ENCODE results near the gene SHC2. TPM values are rescaled to one million over a fixed set of nuclear protein-coding genes. Genes with fewer than 3 reads are reported as not detected.

Gene SHC2
- total and polyA plus RNA-seq, 8 donors, result 13.8 to 169 (median 36.6) TPM

- TF ChIP-seq CTCF (IDR thresholded peaks at IDR 0.05) (no peak), POLR2A (IDR thresholded peaks at IDR 0.05) (no peak), POLR2AphosphoS5 (IDR thresholded peaks at IDR 0.05) (no peak), EP300 (IDR thresholded peaks at IDR 0.05) (no peak)
- Histone ChIP-seq H3K4me3 (no peak overlapping the region), H3K27ac (no peak overlapping the region), H3K27me3 (peaks cover 0 to 80% (median 12%) of the 10 kb centered on the region in 3 donors), H3K36me3 (no peaks in the 10 kb centered on the region), H3K4me1 (no peaks in the 10 kb centered on the region), H3K9me3 (no peaks in the 10 kb centered on the region)
- intact Hi-C loops (cut with DNase I; ENCODE audit: low total_unique reads), result no loop called here
- 76 to 92% (median 87%) methylated on average over 8 of the region's 8 CpGs for WGBS, 5 donors
- DNase-seq, result no peak
Observed at GRCh38 chr19:366951-367350, 93.9 kb downstream of the SHC2 start.

Small RNA genes within 50 kb of the gene (small RNA-seq; reads per million reads assigned to genes)
- gene RNA5SP462, result 0 reads per million in 4 donors

Other genes with a start within 250 kb of the SHC2 start
- gene PLPP2, start 169.6 kb downstream of the SHC2 start, total RNA-seq, result 100 to 1,000 TPM in 1 of 5 donors, 10 to 100 TPM in 4; 22.2 to 228 (median 46.4) TPM
- gene PLPP2, start 169.6 kb downstream of the SHC2 start, polyA plus RNA-seq, result 10 to 100 TPM; 22.5 to 55.7 (median 28.4) TPM
- 10 to 100 TPM in 4 of 5 donors, 1 to 10 TPM in 1; 5.8 to 29.6 (median 13.6) TPM for gene MIER2, start 116.2 kb downstream of the SHC2 start, total RNA-seq
- gene MIER2, start 116.2 kb downstream of the SHC2 start, polyA plus RNA-seq, result 10 to 100 TPM in 2 of 3 donors, 1 to 10 TPM in 1; 8.4 to 13.4 (median 12.1) TPM
- gene C2CD4C, start 51.9 kb downstream of the SHC2 start, total RNA-seq, result 1 to 10 TPM in 1 of 5 donors, under 1 TPM in 1, not detected in 3; 0.73 to 9.3 TPM
- under 1 TPM; 0.31 to 0.61 (median 0.55) TPM for gene C2CD4C, start 51.9 kb downstream of the SHC2 start, polyA plus RNA-seq
- gene MADCAM1, start 35.5 kb upstream of the SHC2 start, total RNA-seq, result 10 to 100 TPM in 1 of 5 donors, 1 to 10 TPM in 2, under 1 TPM in 1, not detected in 1; 0.45 to 11.9 (median 2.1) TPM
- 1 to 10 TPM; 1.5 to 2.9 (median 2.3) TPM for gene MADCAM1, start 35.5 kb upstream of the SHC2 start, polyA plus RNA-seq
- 10 to 100 TPM in 3 of 5 donors, 1 to 10 TPM in 2; 1.2 to 65.5 (median 15.2) TPM for gene TPGS1, start 46.5 kb upstream of the SHC2 start, total RNA-seq
- gene TPGS1, start 46.5 kb upstream of the SHC2 start, polyA plus RNA-seq, result 10 to 100 TPM; 26.3 to 33.8 (median 26.4) TPM
- 100 to 1,000 TPM in 2 of 5 donors, 10 to 100 TPM in 3; 26.1 to 503 (median 72.9) TPM for gene CDC34, start 70.7 kb upstream of the SHC2 start, total RNA-seq
- 10 to 100 TPM; 62.9 to 82.1 (median 80.5) TPM for gene CDC34, start 70.7 kb upstream of the SHC2 start, polyA plus RNA-seq
- 1 to 10 TPM in 1 of 5 donors, under 1 TPM in 1, not detected in 3; 0.55 to 5.4 TPM for gene GZMM, start 83.0 kb upstream of the SHC2 start, total RNA-seq
- gene GZMM, start 83.0 kb upstream of the SHC2 start, polyA plus RNA-seq, result 1 to 10 TPM in 1 of 3 donors, under 1 TPM in 2; 0.37 to 6.6 (median 0.93) TPM
- 1,000 to 10,000 TPM in 1 of 5 donors, 100 to 1,000 TPM in 4; 184 to 1,029 (median 269) TPM for gene BSG, start 111.6 kb upstream of the SHC2 start, total RNA-seq
- gene BSG, start 111.6 kb upstream of the SHC2 start, polyA plus RNA-seq, result 100 to 1,000 TPM; 193 to 524 (median 393) TPM
- gene HCN2, start 128.8 kb upstream of the SHC2 start, total RNA-seq, result under 1 TPM in 1 of 5 donors, not detected in 4; 0.18 TPM
- under 1 TPM in 2 of 3 donors, not detected in 1; 0.10 to 0.15 TPM for gene HCN2, start 128.8 kb upstream of the SHC2 start, polyA plus RNA-seq
- gene POLRMT, start 172.5 kb upstream of the SHC2 start, total RNA-seq, result 100 to 1,000 TPM in 1 of 5 donors, 10 to 100 TPM in 4; 18.5 to 196 (median 57.8) TPM
- gene POLRMT, start 172.5 kb upstream of the SHC2 start, polyA plus RNA-seq, result 100 to 1,000 TPM in 1 of 3 donors, 10 to 100 TPM in 2; 73.5 to 103 (median 89.4) TPM
- gene FGF22, start 178.8 kb upstream of the SHC2 start, total RNA-seq, result under 1 TPM in 1 of 5 donors, not detected in 4; 0.45 TPM
- under 1 TPM; 0.37 to 0.76 (median 0.48) TPM for gene FGF22, start 178.8 kb upstream of the SHC2 start, polyA plus RNA-seq
- 100 to 1,000 TPM in 1 of 5 donors, 10 to 100 TPM in 4; 21.1 to 240 (median 65.9) TPM for gene RNF126, start 202.2 kb upstream of the SHC2 start, total RNA-seq
- 10 to 100 TPM; 29.9 to 35.1 (median 35.0) TPM for gene RNF126, start 202.2 kb upstream of the SHC2 start, polyA plus RNA-seq
- gene FSTL3, start 215.4 kb upstream of the SHC2 start, total RNA-seq, result 100 to 1,000 TPM in 1 of 5 donors, 10 to 100 TPM in 4; 12.3 to 136 (median 62.9) TPM
- 10 to 100 TPM; 12.5 to 32.8 (median 20.7) TPM for gene FSTL3, start 215.4 kb upstream of the SHC2 start, polyA plus RNA-seq
- not detected for gene PRSS57, start 234.4 kb upstream of the SHC2 start, total RNA-seq
- not detected for gene PRSS57, start 234.4 kb upstream of the SHC2 start, polyA plus RNA-seq
- gene PALM, start 247.9 kb upstream of the SHC2 start, total RNA-seq, result 10 to 100 TPM; 12.1 to 88.9 (median 17.5) TPM
- 10 to 100 TPM in 2 of 3 donors, 1 to 10 TPM in 1; 9.8 to 14.8 (median 12.0) TPM for gene PALM, start 247.9 kb upstream of the SHC2 start, polyA plus RNA-seq

Data from stomach (tissue), 9 donors.